Glutamatergic neuron (in vitro differentiated cells): ENCODE results near the gene CADM2. TPM values are rescaled to one million over a fixed set of nuclear protein-coding genes. Genes with fewer than 3 reads are reported as not detected.
"Not testable (repeated sequence)": the region's sequence is repeated elsewhere in the genome, so short reads cannot be mapped to it uniquely, and the experiment has no call there.

ENCODE experiments used
- DNase-seq: peaks from one replicate; pipeline ENCODE4 v3.0.0; 2022
- H3K27ac Mint-ChIP-seq: one replicate; pipeline ENCODE4 v1.8.0; 2020; ENCODE audit warnings: mild to moderate bottlenecking, mixed read lengths, inconsistent platforms; ENCODE audit not compliant: unreplicated experiment
- H3K27me3 Mint-ChIP-seq: one replicate; pipeline ENCODE4 v1.8.0; 2020; ENCODE audit warnings: mild to moderate bottlenecking, moderate library complexity, mixed read lengths, inconsistent platforms; ENCODE audit not compliant: unreplicated experiment
- H3K36me3 Mint-ChIP-seq: one replicate; pipeline ENCODE4 v1.8.0; 2020; ENCODE audit warnings: mild to moderate bottlenecking, mixed read lengths, inconsistent platforms; ENCODE audit not compliant: unreplicated experiment
- H3K4me1 Mint-ChIP-seq: one replicate; pipeline ENCODE4 v1.8.0; 2020; ENCODE audit warnings: mild to moderate bottlenecking, low read depth, mixed read lengths, inconsistent platforms; ENCODE audit not compliant: unreplicated experiment
- H3K4me3 Mint-ChIP-seq: one replicate; pipeline ENCODE4 v1.8.0; 2020; ENCODE audit warnings: mild to moderate bottlenecking, mixed read lengths, inconsistent platforms; ENCODE audit not compliant: unreplicated experiment
- H3K9me3 Mint-ChIP-seq: one replicate; pipeline ENCODE4 v1.8.0; 2020; ENCODE audit warnings: mild to moderate bottlenecking, moderate library complexity, mixed read lengths, inconsistent platforms; ENCODE audit not compliant: unreplicated experiment
- CTCF ChIP-seq: fragments of 200-600 bp; sonication (generic); IDR thresholded peaks from one replicate; pipeline ENCODE4 v1.5.0; 2021; ENCODE audit not compliant: partially characterized antibody, unreplicated experiment
- total RNA-seq: library from RNA; stranded (reverse); fragmentation: NEBNext Ultra II Directional; extraction: Animal tissue kit (Norgen Biotek cat#: 25700); gene quantifications from one replicate; pipeline ENCODE4 v1.2.1, GENCODE V29; 2021; ENCODE audit not compliant: unreplicated experiment

CADM2 gene
- total RNA-seq, 1 donor from 2014 or later = 233 TPM

DNA sequence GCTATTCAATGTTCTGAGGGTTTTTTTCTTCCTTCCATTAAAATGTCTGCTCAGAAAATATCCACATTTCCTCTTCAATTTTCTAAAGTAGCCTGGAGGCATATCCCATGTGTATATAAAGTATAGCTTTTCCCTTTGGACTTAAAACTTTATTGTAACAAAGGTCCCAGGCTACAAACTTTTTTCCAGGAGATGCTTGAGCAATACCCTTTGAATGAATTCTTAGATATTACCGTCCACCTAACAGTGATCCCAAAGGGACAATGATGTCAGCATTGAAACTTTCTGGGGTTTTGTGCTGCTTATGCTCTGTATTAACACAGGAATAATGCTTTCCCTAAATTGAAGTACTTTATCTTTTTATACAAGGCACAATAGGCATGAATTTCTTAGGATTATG, 525.2 kb downstream of the CADM2 start:
- TF ChIP-seq CTCF = no peak
- no peak for DNase-seq
- no peak overlapping the region for H3K4me3 Mint-ChIP-seq
- H3K4me1 Mint-ChIP-seq = peaks cover 2% of the 10 kb centered on the region
- H3K27ac Mint-ChIP-seq = no peak overlapping the region
- no peaks in the 10 kb centered on the region for H3K27me3 Mint-ChIP-seq
- H3K36me3 Mint-ChIP-seq = no peaks in the 10 kb centered on the region
- H3K9me3 Mint-ChIP-seq = no peaks in the 10 kb centered on the region

DNA sequence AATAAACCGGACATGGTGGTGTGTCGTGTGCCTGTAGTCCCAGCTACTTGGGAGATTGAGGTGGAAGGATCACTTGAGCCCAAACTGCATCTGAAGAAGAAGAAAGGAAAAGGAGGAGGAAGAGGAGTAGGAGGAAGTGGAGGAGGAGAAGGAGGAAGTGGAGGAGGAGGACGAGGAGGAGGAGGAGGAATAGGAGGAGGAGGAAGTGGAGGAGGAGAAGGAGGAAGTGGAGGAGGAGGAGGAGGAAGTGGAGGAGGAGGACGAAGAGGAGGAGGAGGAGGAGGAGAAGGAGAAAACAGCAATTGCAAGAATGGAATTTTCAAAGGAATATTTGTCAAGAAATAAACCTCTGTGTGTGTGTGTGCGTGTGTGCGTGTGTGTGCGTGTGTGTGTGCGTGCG, 528.6 kb downstream of the CADM2 start:
- Mint-ChIP-seq H3K36me3 (no peaks in the 10 kb centered on the region), H3K9me3 (no peaks in the 10 kb centered on the region), H3K4me1 (peaks cover under 1% of the 10 kb centered on the region), H3K4me3 (no peak overlapping the region), H3K27ac (no peak overlapping the region), H3K27me3 (no peaks in the 10 kb centered on the region)
- no peak for TF ChIP-seq CTCF
- no peak for DNase-seq

- Mint-ChIP-seq H3K4me3 (no peak overlapping the region), H3K36me3 (no peaks in the 10 kb centered on the region), H3K9me3 (no peaks in the 10 kb centered on the region), H3K27me3 (no peaks in the 10 kb centered on the region), H3K4me1 (no peaks in the 10 kb centered on the region), H3K27ac (no peak overlapping the region)
- no peak for DNase-seq
- no peak for TF ChIP-seq CTCF
Measured at GRCh38 chr3:85495602-85496001, 536.8 kb downstream of the CADM2 start.

DNA sequence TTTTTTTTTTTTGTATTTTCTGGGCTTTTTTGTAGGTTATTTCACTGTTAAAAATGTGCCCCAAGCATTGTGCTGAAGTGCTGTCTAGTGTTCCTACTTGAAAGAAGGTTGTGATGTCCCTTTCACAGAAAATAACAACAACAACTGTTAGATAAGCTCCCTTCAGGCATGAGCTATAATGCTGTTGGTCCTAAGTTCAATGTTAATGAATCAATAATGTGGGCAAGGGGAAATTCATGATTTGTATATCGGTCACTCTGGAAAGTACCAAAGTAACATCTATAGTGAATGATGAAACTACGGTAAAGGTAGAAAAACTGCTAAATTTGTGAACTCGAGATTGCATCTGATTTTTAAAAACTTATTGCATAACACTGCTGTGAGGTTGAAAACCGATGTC, 539.4 kb downstream of the CADM2 start:
- H3K27ac Mint-ChIP-seq = no peak overlapping the region
- TF ChIP-seq CTCF = no peak
- no peak overlapping the region for H3K4me3 Mint-ChIP-seq
- no peak for DNase-seq
- H3K27me3 Mint-ChIP-seq = no peaks in the 10 kb centered on the region
- no peaks in the 10 kb centered on the region for H3K9me3 Mint-ChIP-seq
- no peaks in the 10 kb centered on the region for H3K36me3 Mint-ChIP-seq
- H3K4me1 Mint-ChIP-seq = no peaks in the 10 kb centered on the region

DNA sequence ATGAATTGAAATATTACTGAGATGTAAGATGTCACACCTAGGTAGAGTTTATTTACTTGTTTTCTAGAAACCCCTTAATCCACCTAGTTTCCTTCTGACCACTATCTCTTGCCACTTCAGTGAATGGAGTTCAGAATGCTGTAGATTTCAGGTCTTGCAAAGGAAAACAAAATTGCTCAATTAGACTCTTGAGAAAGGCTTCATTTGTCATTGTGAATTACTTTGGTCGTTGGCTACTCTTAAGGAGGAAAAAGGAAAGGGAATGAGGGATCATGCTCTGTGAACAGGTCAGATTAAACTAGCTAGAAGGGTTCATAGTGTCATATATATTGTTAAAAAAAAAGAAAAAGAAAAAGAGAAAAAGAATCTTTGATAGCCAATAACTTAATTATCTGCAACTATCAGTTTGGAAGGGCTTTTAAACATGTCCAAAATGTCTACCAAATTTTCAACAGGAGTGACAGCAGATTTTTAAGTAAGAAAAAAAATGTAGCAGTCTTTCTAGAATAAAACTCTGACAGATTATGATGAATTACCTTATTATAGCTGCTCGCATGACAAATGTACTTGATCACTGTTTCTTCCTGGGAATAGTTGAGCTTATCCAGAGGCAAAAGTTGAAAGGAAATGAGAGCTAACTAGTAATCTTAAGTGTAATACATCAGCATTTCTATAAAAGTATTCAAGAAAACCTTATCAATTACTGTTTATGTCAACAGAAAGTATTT, 543.5 kb downstream of the CADM2 start:
- Mint-ChIP-seq H3K4me3 (no peak overlapping the region), H3K4me1 (no peaks in the 10 kb centered on the region), H3K27me3 (no peaks in the 10 kb centered on the region), H3K36me3 (no peaks in the 10 kb centered on the region), H3K27ac (no peak overlapping the region), H3K9me3 (peaks cover 1% of the 10 kb centered on the region)
- no peak for DNase-seq
- no peak for TF ChIP-seq CTCF

- not testable (repeated sequence) for H3K9me3 Mint-ChIP-seq, H3K4me1 Mint-ChIP-seq, H3K27me3 Mint-ChIP-seq, H3K4me3 Mint-ChIP-seq, H3K36me3 Mint-ChIP-seq, DNase-seq
- peak overlapping the region; percentile 33 for H3K27ac Mint-ChIP-seq
Measured at GRCh38 chr3:85504129-85504784, 545.5 kb downstream of the CADM2 start.

- H3K4me1 Mint-ChIP-seq, DNase-seq: not testable (repeated sequence)
Measured at GRCh38 chr3:85504785-85505511, 546.2 kb downstream of the CADM2 start.

More at GRCh38 chr3:85504785-85505511, 546.2 kb downstream of the CADM2 start:
- not testable (repeated sequence) for H3K27me3 Mint-ChIP-seq, H3K9me3 Mint-ChIP-seq, H3K36me3 Mint-ChIP-seq, H3K4me3 Mint-ChIP-seq
- peak overlapping the region; percentile 38 for H3K27ac Mint-ChIP-seq
